ENCODE results near the gene MBD6.

Gene MBD6

DNA sequence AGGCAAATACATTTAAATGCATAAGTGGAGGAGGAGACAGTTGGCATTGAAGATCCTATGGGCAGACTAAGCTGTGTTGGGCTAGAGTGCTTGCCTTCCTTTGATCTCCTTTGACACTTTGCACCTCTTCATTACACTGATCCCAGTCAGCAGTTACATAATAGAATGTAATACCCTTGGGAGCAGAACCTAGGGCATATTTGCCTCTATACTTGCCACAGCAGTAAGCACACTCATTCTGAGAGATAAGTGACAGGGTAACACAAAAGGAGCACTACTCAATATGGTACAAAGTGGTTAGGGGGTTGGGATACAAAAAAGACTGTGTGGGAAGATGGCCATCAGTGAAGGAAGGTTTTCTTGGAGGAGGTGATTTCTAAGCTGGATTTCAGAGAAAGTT is 25.8 kb upstream of the MBD6 start:
- H2AFZ ChIP-seq (ENCODE audit: low read length): no peak overlapping the region
- no peak overlapping the region for H3K4ac ChIP-seq (ENCODE audit: low read length)
- H2BK5ac ChIP-seq (ENCODE audit: low read length): no peak overlapping the region
- H3K14ac ChIP-seq (ENCODE audit: low read length): no peak overlapping the region
- H3K27me3 ChIP-seq (ENCODE audit: control insufficient read depth in 3 of 3, insufficient read depth in 3 of 3, low read depth in 1 of 3, low read length in 3 of 3): no peaks in the 10 kb centered on the region
- no peak overlapping the region for H4K91ac ChIP-seq (ENCODE audit: low read depth, low read length, poor library complexity)
- no peak overlapping the region for H2BK120ac ChIP-seq (ENCODE audit: low read depth, low read length)
- no peak for DNase-seq (ENCODE audit: low spot score)
- H3K27ac ChIP-seq (replicated peaks; ENCODE audit: low read length): no peak overlapping the region
- no peak overlapping the region for H3K9ac ChIP-seq (ENCODE audit: low read depth, low read length, poor library complexity)
- H3K4me3 ChIP-seq (ENCODE audit: low read length in 2 of 2): no peak overlapping the region
- H3K18ac ChIP-seq (ENCODE audit: low read length): no peak overlapping the region
- H3K9me3 ChIP-seq (replicated peaks in 1 of 2; ENCODE audit: control insufficient read depth in 2 of 2, insufficient read depth in 1 of 2, low read depth in 1 of 2, low read length in 2 of 2): peaks cover 0 to 9% of the 10 kb centered on the region in 2 donors
- no peak overlapping the region for H3K23ac ChIP-seq (ENCODE audit: low read depth, low read length, poor library complexity)
- no peak overlapping the region for H4K8ac ChIP-seq (ENCODE audit: low read depth, low read length)
- H3K4me1 ChIP-seq (ENCODE audit: control insufficient read depth in 2 of 2, insufficient read depth in 1 of 2, low read depth in 1 of 2, low read length in 2 of 2): no peaks in the 10 kb centered on the region
- H2BK12ac ChIP-seq (ENCODE audit: low read length): no peak overlapping the region
- H3K79me1 ChIP-seq (ENCODE audit: low read depth, low read length): peaks cover 4% of the 10 kb centered on the region
- H3K36me3 ChIP-seq (replicated peaks in 1 of 2; ENCODE audit: control insufficient read depth in 2 of 2, insufficient read depth in 2 of 2, low read length in 2 of 2): peaks cover 41 to 70% of the 10 kb centered on the region in 2 donors
- H2AK5ac ChIP-seq (ENCODE audit: low read depth, low read length): no peak overlapping the region
- H3K4me2 ChIP-seq (ENCODE audit: insufficient read depth, low read length, poor library complexity, severe bottlenecking): no peak overlapping the region
- H2BK15ac ChIP-seq (ENCODE audit: low read length): no peak overlapping the region

DNA sequence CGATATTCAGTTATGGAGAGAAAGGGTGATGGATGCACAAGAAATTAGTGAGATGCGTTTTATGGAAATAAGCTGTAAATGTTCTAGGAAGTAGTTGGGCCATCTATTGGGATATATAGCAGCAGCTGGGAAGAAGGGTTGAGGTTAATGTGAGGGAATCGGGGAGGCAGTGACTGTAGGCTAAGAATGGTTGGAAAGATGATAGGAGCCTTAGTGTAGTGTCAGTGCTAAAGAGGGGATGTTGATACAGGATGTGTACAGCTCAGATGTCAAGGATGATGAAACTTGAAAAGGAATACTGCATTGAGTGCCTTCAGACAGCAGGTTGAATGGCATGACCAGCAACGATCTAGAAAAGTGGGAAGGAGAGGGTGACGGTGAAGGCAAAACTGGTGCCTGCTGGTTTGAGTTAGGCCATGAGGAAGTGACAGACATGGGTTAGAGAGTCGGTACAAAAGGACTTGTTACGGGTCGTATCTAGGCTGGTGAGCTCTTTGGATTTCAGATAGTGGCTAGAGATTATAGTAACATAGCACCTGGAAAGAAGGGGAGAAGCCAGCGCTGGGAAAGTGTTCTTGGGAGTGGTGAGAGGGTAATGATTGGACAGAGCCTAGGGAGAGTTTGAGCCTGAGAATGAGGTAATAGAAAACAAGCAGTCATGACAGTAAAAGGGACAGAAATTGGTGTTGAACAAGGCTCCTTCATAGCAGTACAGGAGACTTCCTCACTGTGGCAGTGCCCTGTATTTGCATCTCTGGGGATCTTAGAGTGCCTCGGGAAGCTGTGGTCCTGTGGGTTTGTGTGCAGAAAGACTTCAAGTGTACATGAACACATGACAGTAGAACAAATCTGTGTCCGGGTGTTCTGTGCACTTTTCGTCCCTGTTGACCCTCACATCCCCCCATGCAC is 25.1 kb upstream of the MBD6 start:
- no peak overlapping the region for H3K23ac ChIP-seq (ENCODE audit: low read depth, low read length, poor library complexity)
- peaks cover 0 to 9% of the 10 kb centered on the region in 2 donors for H3K9me3 ChIP-seq (replicated peaks in 1 of 2; ENCODE audit: control insufficient read depth in 2 of 2, insufficient read depth in 1 of 2, low read depth in 1 of 2, low read length in 2 of 2)
- no peak overlapping the region for H3K27ac ChIP-seq (replicated peaks; ENCODE audit: low read length)
- H3K36me3 ChIP-seq (replicated peaks in 1 of 2; ENCODE audit: control insufficient read depth in 2 of 2, insufficient read depth in 2 of 2, low read length in 2 of 2): peaks cover 46 to 72% of the 10 kb centered on the region in 2 donors
- no peak overlapping the region for H3K18ac ChIP-seq (ENCODE audit: low read length)
- H4K8ac ChIP-seq (ENCODE audit: low read depth, low read length): no peak overlapping the region
- H3K14ac ChIP-seq (ENCODE audit: low read length): no peak overlapping the region
- 100% methylated on average over 3 of the region's 12 CpGs; no CpG with 5 or more reads in 1 of the 2 donors for WGBS, 2 donors (ENCODE audit: extremely low coverage in 2 of 2, insufficient read length in 2 of 2, insufficient replicate concordance in 1 of 2)
- no peak overlapping the region for H4K91ac ChIP-seq (ENCODE audit: low read depth, low read length, poor library complexity)
- no peak overlapping the region for H3K9ac ChIP-seq (ENCODE audit: low read depth, low read length, poor library complexity)
- no peak overlapping the region for H2AK5ac ChIP-seq (ENCODE audit: low read depth, low read length)
- H3K4me1 ChIP-seq (ENCODE audit: control insufficient read depth in 2 of 2, insufficient read depth in 1 of 2, low read depth in 1 of 2, low read length in 2 of 2): no peaks in the 10 kb centered on the region
- no peak overlapping the region for H2BK12ac ChIP-seq (ENCODE audit: low read length)
- H3K4me3 ChIP-seq (ENCODE audit: low read length in 2 of 2): no peak overlapping the region
- no peak for DNase-seq (ENCODE audit: low spot score)
- H3K4ac ChIP-seq (ENCODE audit: low read length): no peak overlapping the region
- H3K27me3 ChIP-seq (ENCODE audit: control insufficient read depth in 3 of 3, insufficient read depth in 3 of 3, low read depth in 1 of 3, low read length in 3 of 3): no peaks in the 10 kb centered on the region
- peaks cover 4% of the 10 kb centered on the region for H3K79me1 ChIP-seq (ENCODE audit: low read depth, low read length)
- no peak overlapping the region for H2AFZ ChIP-seq (ENCODE audit: low read length)
- no peak overlapping the region for H2BK120ac ChIP-seq (ENCODE audit: low read depth, low read length)
- H2BK5ac ChIP-seq (ENCODE audit: low read length): no peak overlapping the region
- no peak overlapping the region for H3K4me2 ChIP-seq (ENCODE audit: insufficient read depth, low read length, poor library complexity, severe bottlenecking)
- H2BK15ac ChIP-seq (ENCODE audit: low read length): no peak overlapping the region

DNA sequence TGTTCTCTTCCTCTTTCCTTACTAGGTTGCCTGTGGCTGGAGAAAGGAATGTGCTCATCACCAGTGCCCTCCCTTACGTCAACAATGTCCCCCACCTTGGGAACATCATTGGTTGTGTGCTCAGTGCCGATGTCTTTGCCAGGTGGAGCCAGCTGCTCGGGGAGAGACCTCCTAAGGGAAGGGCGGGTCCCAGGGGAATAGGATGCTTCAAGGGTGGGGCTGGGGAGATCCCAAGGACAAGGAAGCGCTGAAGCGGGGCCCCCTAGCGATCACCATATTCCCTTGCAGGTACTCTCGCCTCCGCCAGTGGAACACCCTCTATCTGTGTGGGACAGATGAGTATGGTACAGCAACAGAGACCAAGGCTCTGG is 24.5 kb upstream of the MBD6 start:
- Histone ChIP-seq H2BK12ac (ENCODE audit: low read length) (no peak overlapping the region), H2AFZ (ENCODE audit: low read length) (no peak overlapping the region), H3K14ac (ENCODE audit: low read length) (no peak overlapping the region), H3K4me3 (ENCODE audit: low read length in 2 of 2) (no peak overlapping the region), H2BK15ac (ENCODE audit: low read length) (no peak overlapping the region), H3K36me3 (replicated peaks in 1 of 2; ENCODE audit: control insufficient read depth in 2 of 2, insufficient read depth in 2 of 2, low read length in 2 of 2) (peaks cover 41 to 71% of the 10 kb centered on the region in 2 donors), H2AK5ac (ENCODE audit: low read depth, low read length) (no peak overlapping the region), H3K9me3 (replicated peaks in 1 of 2; ENCODE audit: control insufficient read depth in 2 of 2, insufficient read depth in 1 of 2, low read depth in 1 of 2, low read length in 2 of 2) (peaks cover 0 to 3% of the 10 kb centered on the region in 2 donors), H2BK120ac (ENCODE audit: low read depth, low read length) (no peak overlapping the region), H4K91ac (ENCODE audit: low read depth, low read length, poor library complexity) (no peak overlapping the region), H3K4me2 (ENCODE audit: insufficient read depth, low read length, poor library complexity, severe bottlenecking) (no peak overlapping the region), H3K79me1 (ENCODE audit: low read depth, low read length) (peaks cover 4% of the 10 kb centered on the region), H3K18ac (ENCODE audit: low read length) (no peak overlapping the region), H2BK5ac (ENCODE audit: low read length) (no peak overlapping the region), H3K23ac (ENCODE audit: low read depth, low read length, poor library complexity) (no peak overlapping the region), H4K8ac (ENCODE audit: low read depth, low read length) (no peak overlapping the region), H3K4ac (ENCODE audit: low read length) (no peak overlapping the region), H3K27me3 (ENCODE audit: control insufficient read depth in 3 of 3, insufficient read depth in 3 of 3, low read depth in 1 of 3, low read length in 3 of 3) (no peaks in the 10 kb centered on the region), H3K27ac (replicated peaks; ENCODE audit: low read length) (no peak overlapping the region), H3K9ac (ENCODE audit: low read depth, low read length, poor library complexity) (no peak overlapping the region), H3K4me1 (ENCODE audit: control insufficient read depth in 2 of 2, insufficient read depth in 1 of 2, low read depth in 1 of 2, low read length in 2 of 2) (no peaks in the 10 kb centered on the region)
- DNase-seq (ENCODE audit: low spot score): no peak
- no CpG with 5 or more reads among the region's 9 CpGs for WGBS, 2 donors (ENCODE audit: extremely low coverage in 2 of 2, insufficient read length in 2 of 2, insufficient replicate concordance in 1 of 2)

DNA sequence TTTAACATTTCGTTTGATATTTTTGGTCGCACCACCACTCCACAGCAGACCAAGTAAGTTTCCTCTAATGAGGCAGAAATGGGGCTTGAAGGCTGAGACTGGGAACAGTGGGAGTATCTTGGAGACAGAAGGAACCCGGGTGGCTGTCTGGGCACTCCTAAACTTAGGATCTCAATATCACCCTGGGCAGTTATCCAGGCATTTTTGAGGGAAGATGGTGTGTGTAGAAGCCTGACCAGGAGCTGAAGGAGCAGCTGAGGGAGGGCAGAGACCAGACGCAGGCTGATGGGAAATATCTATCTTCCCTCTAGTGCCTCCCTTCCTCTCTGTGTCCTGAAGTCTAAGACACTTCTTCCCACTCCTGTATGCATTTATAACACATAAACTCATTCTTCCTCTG is 24.1 kb upstream of the MBD6 start:
- H2BK12ac ChIP-seq (ENCODE audit: low read length): no peak overlapping the region
- no peak overlapping the region for H2AFZ ChIP-seq (ENCODE audit: low read length)
- no peak overlapping the region for H3K27ac ChIP-seq (replicated peaks; ENCODE audit: low read length)
- no peak overlapping the region for H3K9ac ChIP-seq (ENCODE audit: low read depth, low read length, poor library complexity)
- no peaks in the 10 kb centered on the region for H3K4me1 ChIP-seq (ENCODE audit: control insufficient read depth in 2 of 2, insufficient read depth in 1 of 2, low read depth in 1 of 2, low read length in 2 of 2)
- no peaks in the 10 kb centered on the region for H3K27me3 ChIP-seq (ENCODE audit: control insufficient read depth in 3 of 3, insufficient read depth in 3 of 3, low read depth in 1 of 3, low read length in 3 of 3)
- no peak overlapping the region for H3K4me3 ChIP-seq (ENCODE audit: low read length in 2 of 2)
- peaks cover 41 to 75% of the 10 kb centered on the region in 2 donors for H3K36me3 ChIP-seq (replicated peaks in 1 of 2; ENCODE audit: control insufficient read depth in 2 of 2, insufficient read depth in 2 of 2, low read length in 2 of 2)
- H3K14ac ChIP-seq (ENCODE audit: low read length): no peak overlapping the region
- no peak overlapping the region for H2BK5ac ChIP-seq (ENCODE audit: low read length)
- no peak overlapping the region for H4K8ac ChIP-seq (ENCODE audit: low read depth, low read length)
- H3K23ac ChIP-seq (ENCODE audit: low read depth, low read length, poor library complexity): no peak overlapping the region
- H3K18ac ChIP-seq (ENCODE audit: low read length): no peak overlapping the region
- no peak overlapping the region for H4K91ac ChIP-seq (ENCODE audit: low read depth, low read length, poor library complexity)
- no peak overlapping the region for H2BK120ac ChIP-seq (ENCODE audit: low read depth, low read length)
- peaks cover 0 to 3% of the 10 kb centered on the region in 2 donors for H3K9me3 ChIP-seq (replicated peaks in 1 of 2; ENCODE audit: control insufficient read depth in 2 of 2, insufficient read depth in 1 of 2, low read depth in 1 of 2, low read length in 2 of 2)
- no peak overlapping the region for H3K4ac ChIP-seq (ENCODE audit: low read length)
- no CpG with 5 or more reads among the region's 4 CpGs for WGBS, 2 donors (ENCODE audit: extremely low coverage in 2 of 2, insufficient read length in 2 of 2, insufficient replicate concordance in 1 of 2)
- H2BK15ac ChIP-seq (ENCODE audit: low read length): no peak overlapping the region
- H3K79me1 ChIP-seq (ENCODE audit: low read depth, low read length): peaks cover 4% of the 10 kb centered on the region
- H2AK5ac ChIP-seq (ENCODE audit: low read depth, low read length): no peak overlapping the region
- DNase-seq (ENCODE audit: low spot score): no peak
- no peak overlapping the region for H3K4me2 ChIP-seq (ENCODE audit: insufficient read depth, low read length, poor library complexity, severe bottlenecking)

All from neuronal stem cell (in vitro differentiated cells).